HG03060 (cell line): Measurements from ENCODE around the gene RTP3.
"Not testable (repeated sequence)": the region's sequence is repeated elsewhere in the genome, so short reads cannot be mapped to it uniquely, and the experiment has no call there.

Source experiments
- ATAC-seq: cut with Tn5 transposase; IDR thresholded peaks from one replicate; pipeline ENCODE4 v1.9.1; 2021; ENCODE audit warnings: low read depth, moderate number of reproducible peaks; ENCODE audit not compliant: unreplicated experiment

The RTP3 gene

DNA sequence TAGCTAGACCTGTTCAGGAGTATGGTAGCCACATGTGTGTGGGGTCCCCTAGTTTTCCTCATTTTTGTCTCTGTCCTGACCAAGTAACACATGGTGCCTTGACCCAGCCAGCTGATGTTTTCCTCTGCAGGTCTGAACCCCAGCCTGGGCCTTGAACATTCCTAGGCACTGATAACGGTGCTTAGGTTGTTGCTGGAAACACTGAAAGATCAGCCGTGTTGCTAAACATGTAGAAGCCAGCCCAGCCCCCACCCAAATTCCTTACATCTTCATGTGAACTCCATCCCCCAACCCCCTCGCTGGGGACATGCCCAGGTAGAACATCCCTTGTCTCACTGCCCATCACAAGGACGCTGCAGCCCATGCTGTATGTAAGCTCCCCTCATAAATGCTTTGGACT lies 18.7 kb downstream of the RTP3 start:
- ATAC-seq: no peak

DNA sequence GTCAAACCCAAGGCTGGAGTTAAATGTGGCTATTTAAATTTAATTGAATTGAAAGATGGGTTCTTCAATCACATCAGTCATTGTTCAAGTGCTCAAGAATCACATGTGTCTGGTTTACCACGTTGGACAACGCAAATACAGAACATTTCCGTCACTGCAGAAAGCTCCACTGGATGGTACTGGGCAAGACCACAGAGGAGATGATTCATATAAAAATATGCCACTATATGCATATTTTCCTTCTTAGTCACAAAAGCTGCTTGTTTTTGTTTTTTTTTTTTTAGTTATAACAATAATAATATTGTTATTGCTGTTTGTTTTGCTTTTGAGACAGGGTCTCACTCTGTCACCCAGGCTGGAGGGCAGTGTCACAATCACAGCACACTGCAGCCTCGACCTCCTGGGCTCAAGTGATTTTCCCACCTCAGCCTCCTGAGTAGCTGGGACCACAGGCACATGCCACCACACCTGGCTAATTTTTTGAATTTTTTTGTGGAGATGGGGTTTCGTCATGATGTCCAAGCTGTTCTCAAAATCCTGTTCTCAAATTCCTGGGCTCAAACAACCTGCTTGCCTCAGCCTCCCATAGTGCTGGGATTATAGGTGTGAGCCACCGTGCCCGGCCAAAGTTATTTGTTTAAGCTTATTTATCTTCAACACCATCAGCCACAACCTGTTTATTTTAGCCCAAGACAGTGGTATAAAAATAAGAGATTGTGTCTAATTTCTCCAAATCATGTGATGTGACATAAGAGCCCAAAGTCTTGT lies 19.4 kb downstream of the RTP3 start:
- no peak for ATAC-seq

DNA sequence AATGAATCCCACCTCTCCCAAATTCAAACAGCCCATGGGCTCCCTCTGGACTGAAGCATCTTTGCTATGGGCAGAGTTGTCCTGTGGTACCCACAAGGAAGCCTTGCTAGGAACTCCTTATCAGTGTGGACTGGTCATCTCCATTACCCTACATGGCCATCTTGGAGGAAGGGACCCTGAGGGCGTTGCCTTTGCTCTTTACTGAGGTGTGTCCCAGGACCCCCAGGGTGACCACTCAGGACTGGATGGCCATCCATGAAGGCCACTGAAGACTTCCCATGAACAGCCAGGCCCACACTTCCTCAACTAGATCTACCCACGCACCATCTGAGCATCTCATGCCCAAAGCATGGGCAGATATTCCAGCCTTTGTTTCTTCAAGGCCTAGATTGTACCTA lies 20.0 kb downstream of the RTP3 start:
- no peak for ATAC-seq

DNA sequence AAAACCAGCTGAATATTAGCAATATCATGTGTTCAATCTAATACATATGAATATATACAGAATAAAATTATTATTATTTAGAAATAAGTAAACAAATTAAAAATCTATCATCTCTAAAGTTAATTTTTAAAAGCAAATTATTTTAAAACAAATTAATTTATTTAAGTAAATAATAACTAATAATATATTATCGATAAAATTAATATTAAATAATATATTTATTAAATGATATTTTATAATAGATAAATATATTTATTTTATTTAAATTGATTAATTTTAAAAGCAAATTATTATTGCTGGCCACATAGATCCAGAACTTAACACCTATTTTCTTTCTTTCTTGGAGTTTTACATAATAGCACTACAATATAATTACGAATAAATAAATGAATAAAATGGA lies 22.2 kb downstream of the RTP3 start:
- ATAC-seq: no peak

DNA sequence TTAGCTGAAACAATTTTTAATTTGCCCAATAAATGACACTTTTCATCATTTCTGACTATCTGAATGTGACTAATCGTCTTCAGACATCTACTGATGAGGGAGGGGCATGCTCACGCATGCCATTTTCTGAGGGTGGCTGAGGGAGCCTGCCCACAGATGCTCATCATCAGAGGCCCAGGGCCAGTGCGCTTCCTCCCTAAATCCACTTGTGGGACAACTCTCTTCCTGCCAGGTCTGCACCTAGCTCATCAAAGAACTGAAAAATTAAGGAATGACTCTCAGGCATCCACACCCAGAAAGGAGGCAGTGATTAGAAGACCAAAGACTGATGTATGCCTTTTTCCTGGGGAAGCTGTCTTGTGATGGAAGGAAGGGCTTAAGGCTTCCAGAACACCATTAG lies 22.8 kb downstream of the RTP3 start:
- no peak for ATAC-seq

GRCh38 chr3:46521096-46521495 lies 23.3 kb downstream of the RTP3 start:
- ATAC-seq: no peak

GRCh38 chr3:46522201-46522600 lies 24.4 kb downstream of the RTP3 start:
- ATAC-seq: not testable (repeated sequence)

DNA sequence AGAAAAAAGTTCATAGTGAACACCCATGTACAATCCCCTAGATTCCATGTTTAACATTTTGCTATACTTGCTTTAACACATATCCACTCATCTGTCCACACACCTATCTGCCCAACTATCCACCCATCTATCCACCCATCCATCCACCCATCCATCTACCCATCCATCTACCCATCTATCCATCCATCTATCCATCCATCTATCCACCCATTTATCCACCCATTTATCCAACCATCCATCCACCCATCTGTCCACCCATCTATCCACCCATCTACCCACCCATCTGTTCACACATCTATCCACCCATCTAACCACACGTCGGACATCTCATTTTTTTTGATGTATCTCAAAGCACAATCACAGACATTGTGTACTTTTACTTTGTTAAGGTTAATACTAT lies 25.8 kb downstream of the RTP3 start:
- ATAC-seq: no peak

DNA sequence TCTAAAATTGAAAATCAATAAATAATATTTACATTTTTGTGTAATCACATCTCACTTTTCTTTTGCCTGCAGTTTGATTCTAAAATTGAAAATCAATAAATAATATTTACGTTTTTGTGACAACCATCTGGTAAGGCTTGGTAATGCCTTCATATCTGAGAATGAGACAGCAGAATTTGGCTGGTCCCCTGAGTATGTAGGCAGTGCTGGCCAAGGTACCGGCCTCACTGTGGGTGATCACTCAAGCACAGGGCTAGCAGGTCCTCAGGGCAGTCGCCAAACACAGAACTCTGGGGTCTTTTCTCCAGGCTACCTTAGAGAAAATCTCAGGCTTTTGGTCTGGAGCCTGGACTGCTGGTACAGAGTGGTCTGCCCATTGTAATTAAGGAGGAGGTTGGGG lies 26.2 kb downstream of the RTP3 start:
- ATAC-seq: no peak

DNA sequence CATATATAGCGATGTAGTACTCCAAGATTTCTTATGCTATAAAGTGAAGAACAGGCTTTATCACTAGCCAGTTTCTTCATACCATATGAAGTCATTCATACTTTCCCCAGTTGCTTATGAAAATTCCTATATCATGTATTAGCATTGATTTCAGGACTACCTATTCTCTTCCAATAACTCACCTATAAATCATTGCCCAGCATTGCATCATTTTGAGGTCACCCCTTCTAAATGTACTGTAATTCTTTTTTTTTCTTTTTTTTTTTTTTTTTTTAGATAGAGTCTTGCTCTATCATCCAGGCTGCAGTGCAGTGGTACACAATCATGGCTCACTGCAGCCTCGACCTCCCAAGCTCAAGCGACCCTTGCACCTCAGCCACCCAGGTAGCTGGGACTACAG lies 27.1 kb downstream of the RTP3 start:
- no peak for ATAC-seq

DNA sequence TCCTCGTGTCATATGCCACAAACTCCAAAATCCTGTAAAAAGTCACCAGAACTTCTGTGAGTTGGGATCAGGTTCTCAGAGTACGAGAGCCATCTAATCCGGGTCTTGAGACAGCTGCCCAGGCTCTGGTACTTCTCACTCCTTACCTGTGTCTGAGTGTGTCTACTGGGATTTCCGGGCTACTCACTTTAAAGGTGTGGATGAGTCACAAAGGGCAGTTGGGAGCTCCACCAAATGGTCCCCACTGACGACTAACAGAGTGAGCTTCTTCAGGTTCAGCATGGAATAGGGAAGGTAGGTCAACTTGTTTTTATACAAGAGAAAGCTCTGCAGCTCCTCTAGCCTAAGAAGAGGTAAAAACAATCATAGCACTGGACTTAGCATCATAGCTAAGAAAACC lies 29.5 kb downstream of the RTP3 start:
- no peak for ATAC-seq

- ATAC-seq: no peak
Measured at GRCh38 chr3:46533091-46533490, 35.3 kb downstream of the RTP3 start.

GRCh38 chr3:46535746-46536145 lies 38.0 kb downstream of the RTP3 start:
- ATAC-seq: no peak

GRCh38 chr3:46536758-46537157 lies 39.0 kb downstream of the RTP3 start:
- no peak for ATAC-seq

- ATAC-seq: no peak
Measured at GRCh38 chr3:46537316-46537715, 39.5 kb downstream of the RTP3 start.

DNA sequence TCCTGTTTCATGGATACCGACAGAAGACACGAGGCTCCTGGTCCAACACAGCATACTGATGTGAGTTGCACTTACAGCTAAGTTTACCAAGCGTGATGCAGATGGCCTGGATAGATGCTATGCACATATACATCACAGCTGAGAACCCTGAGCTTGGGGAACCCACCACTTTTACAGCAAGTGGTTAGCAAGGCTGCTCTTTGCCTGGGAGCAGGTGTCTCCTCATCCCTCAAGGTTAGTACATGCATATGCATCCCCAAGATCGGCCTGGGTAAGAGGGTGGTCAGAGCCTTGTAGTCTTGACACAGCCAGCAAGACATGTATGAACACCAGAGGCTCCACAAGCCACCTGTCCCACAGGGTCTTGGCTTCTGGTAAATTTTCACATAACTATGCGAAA lies 40.0 kb downstream of the RTP3 start:
- no peak for ATAC-seq

- not testable (repeated sequence) for ATAC-seq
Measured at GRCh38 chr3:46538425-46538802, 40.6 kb downstream of the RTP3 start.

DNA sequence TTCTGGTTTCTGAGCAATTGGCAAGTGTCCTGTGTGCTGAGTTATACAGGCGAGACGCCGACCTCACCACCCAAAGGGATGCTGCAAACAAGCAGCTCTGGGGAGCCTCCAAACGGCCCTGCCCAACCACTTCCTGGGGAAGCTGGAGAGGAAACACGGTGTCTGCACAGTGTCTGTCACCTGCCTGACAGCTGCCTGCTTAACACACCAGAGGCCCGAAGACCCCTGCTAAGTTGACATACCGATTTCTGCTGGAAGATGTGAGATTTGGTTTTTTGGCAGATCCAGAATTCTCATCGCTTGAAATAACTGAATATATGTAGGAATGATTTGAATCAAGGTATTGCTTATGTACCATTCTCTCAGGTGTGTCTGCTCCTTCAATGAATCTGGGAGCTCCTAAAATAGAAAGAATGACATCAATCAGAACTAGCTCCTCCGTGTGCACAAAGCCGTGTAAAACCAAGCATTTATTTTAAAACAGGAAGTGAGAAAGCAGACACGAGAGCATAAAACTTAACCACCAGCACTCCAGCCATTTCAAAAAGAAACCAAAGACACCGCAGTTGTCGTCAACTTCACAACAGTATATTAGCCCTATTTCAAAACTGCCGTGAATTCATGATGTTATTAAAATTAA lies 41.1 kb downstream of the RTP3 start:
- peak; percentile 60 for ATAC-seq

DNA sequence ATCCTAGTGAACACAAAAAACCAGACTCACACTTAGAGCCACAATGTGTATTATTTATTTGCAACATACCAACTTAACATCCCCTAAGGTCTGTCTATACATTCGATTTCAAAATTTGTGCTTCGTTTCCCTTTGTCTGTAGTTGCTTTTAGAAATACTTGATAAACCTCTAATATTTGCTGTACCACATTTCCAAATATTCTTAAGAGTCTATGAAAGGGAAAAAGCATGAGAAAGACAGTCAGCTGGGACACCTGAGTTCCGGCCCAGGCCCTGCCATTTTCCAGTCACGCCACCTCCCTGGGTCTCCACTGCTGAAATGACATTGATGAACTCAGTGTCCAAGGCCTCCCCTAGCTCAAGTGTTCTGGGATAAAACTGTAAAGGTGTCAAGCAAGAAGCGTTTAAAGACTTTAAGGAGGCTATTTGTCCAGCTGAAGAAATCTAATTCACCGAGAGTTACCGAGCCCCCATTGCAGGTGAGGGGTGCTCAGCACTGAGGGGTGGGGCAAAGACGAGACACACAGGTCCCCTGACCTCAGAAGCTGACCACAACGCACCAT lies 41.7 kb downstream of the RTP3 start:
- no peak for ATAC-seq

- no peak for ATAC-seq
Measured at GRCh38 chr3:46540550-46540949, 42.8 kb downstream of the RTP3 start.

GRCh38 chr3:46541835-46542234 lies 44.1 kb downstream of the RTP3 start:
- no peak for ATAC-seq

- ATAC-seq: no peak
Measured at GRCh38 chr3:46542344-46542743, 44.6 kb downstream of the RTP3 start.
